H9 (cell line): ENCODE measurements around the gene NDUFA9. TPM values are rescaled to one million over a fixed set of nuclear protein-coding genes. Genes with fewer than 3 reads are reported as not detected.
A peak's percentile ranks its signal among the peaks of the same experiment; 100 is the strongest.

Experiments used
- DNase-seq: peaks from one replicate; pipeline ENCODE4 v3.0.0-alpha.2; 2017
- H2AFZ ChIP-seq: one replicate; pipeline ENCODE4 v1.6.1; 2013; ENCODE audit warnings: mild to moderate bottlenecking, low read length, control low read depth, moderate library complexity
- H2AK5ac ChIP-seq: 2 replicates; pipeline ENCODE4 v1.6.1; 2013; ENCODE audit warnings: low read length, control low read depth, mixed read lengths; ENCODE audit not compliant: insufficient read length
- H2BK120ac ChIP-seq: one replicate; pipeline ENCODE4 v1.6.1; 2013; ENCODE audit warnings: low read depth, mild to moderate bottlenecking, low read length, control low read depth, inconsistent platforms; ENCODE audit not compliant: poor library complexity, severe bottlenecking
- H2BK12ac ChIP-seq: 2 replicates; pipeline ENCODE4 v1.6.1; 2013; ENCODE audit warnings: low read length, control low read depth, mixed read lengths, low read depth; ENCODE audit not compliant: insufficient read length
- H2BK15ac ChIP-seq: 2 replicates; pipeline ENCODE4 v1.6.1; 2013; ENCODE audit warnings: low read depth, low read length, control low read depth
- H2BK20ac ChIP-seq: one replicate; pipeline ENCODE4 v1.6.1; 2013; ENCODE audit warnings: low read depth, mild to moderate bottlenecking, low read length, control low read depth, inconsistent platforms; ENCODE audit not compliant: poor library complexity, severe bottlenecking
- H2BK5ac ChIP-seq: 2 replicates; pipeline ENCODE4 v1.6.1; 2013; ENCODE audit warnings: low read length, control low read depth, mixed read lengths; ENCODE audit not compliant: insufficient read length
- H3K14ac ChIP-seq: 2 replicates; pipeline ENCODE4 v1.6.1; 2013; ENCODE audit warnings: low read length, control low read depth; ENCODE audit not compliant: insufficient read depth
- H3K18ac ChIP-seq: 2 replicates; pipeline ENCODE4 v1.6.1; 2013; ENCODE audit warnings: low read depth, mild to moderate bottlenecking, mixed read lengths, low read length, control low read depth; ENCODE audit not compliant: insufficient read length
- H3K23ac ChIP-seq: 2 replicates; pipeline ENCODE4 v1.6.1; 2013; ENCODE audit warnings: low read length, control low read depth, mixed read lengths, low read depth; ENCODE audit not compliant: insufficient read length
- H3K23me2 ChIP-seq: 2 replicates; pipeline ENCODE4 v1.6.1; 2013; ENCODE audit warnings: low read depth, mild to moderate bottlenecking, mixed read lengths, low read length, control low read depth; ENCODE audit not compliant: insufficient read length, poor library complexity, severe bottlenecking
- H3K27ac ChIP-seq: 2 replicates; pipeline ENCODE4 v1.5.1; 2013; ENCODE audit warnings: low read length, control low read depth, mixed read lengths, low read depth; ENCODE audit not compliant: insufficient read length
- H3K27me3 ChIP-seq: 2 replicates; pipeline ENCODE4 v1.6.1; 2013; ENCODE audit warnings: low read length, control low read depth, inconsistent platforms; ENCODE audit not compliant: insufficient read depth
- H3K4ac ChIP-seq: 2 replicates; pipeline ENCODE4 v1.6.1; 2013; ENCODE audit warnings: low read depth, mild to moderate bottlenecking, control low read depth, inconsistent platforms, low read length, moderate library complexity
- H3K4me1 ChIP-seq: 2 replicates; pipeline ENCODE4 v1.6.1; 2013; ENCODE audit warnings: low read length, control low read depth, inconsistent platforms; ENCODE audit not compliant: insufficient read depth
- H3K4me2 ChIP-seq: 2 replicates; pipeline ENCODE4 v1.6.1; 2013; ENCODE audit warnings: low read length, control low read depth, mixed read lengths; ENCODE audit not compliant: insufficient read length, insufficient read depth
- H3K56ac ChIP-seq: 2 replicates; pipeline ENCODE4 v1.6.1; 2013; ENCODE audit warnings: low read depth, mild to moderate bottlenecking, mixed read lengths, low read length, control low read depth; ENCODE audit not compliant: insufficient read length
- H3K79me1 ChIP-seq: 2 replicates; pipeline ENCODE4 v1.6.1; 2013; ENCODE audit warnings: low read depth, mild to moderate bottlenecking, moderate library complexity, low read length, control low read depth, inconsistent platforms; ENCODE audit not compliant: insufficient read depth, poor library complexity, severe bottlenecking
- H3K79me2 ChIP-seq: 2 replicates; pipeline ENCODE4 v1.6.1; 2013; ENCODE audit warnings: low read length, control low read depth, inconsistent platforms; ENCODE audit not compliant: insufficient read depth
- H3K9ac ChIP-seq: 2 replicates; pipeline ENCODE4 v1.6.1; 2013; ENCODE audit warnings: low read length, control low read depth, mixed read lengths; ENCODE audit not compliant: insufficient read length; ENCODE audit errors: extremely low read depth
- H3K9me3 ChIP-seq: one replicate; pipeline ENCODE4 v1.6.1; 2013; ENCODE audit warnings: low read depth, low read length, inconsistent platforms; ENCODE audit not compliant: control insufficient read depth
- H3T11ph ChIP-seq: one replicate; pipeline ENCODE4 v1.6.1; 2013; ENCODE audit warnings: mild to moderate bottlenecking, low read length, control low read depth, inconsistent platforms
- H4K20me1 ChIP-seq: one replicate; pipeline ENCODE4 v1.6.1; 2013; ENCODE audit not compliant: control insufficient read depth, insufficient read length, insufficient read depth
- H4K5ac ChIP-seq: 2 replicates; pipeline ENCODE4 v1.6.1; 2013; ENCODE audit warnings: low read depth, mild to moderate bottlenecking, mixed read lengths, low read length, control low read depth; ENCODE audit not compliant: insufficient read length
- H4K8ac ChIP-seq: replicated peaks from 2 replicates; pipeline ENCODE4 v1.6.1; 2013; ENCODE audit warnings: low read length, control low read depth, mixed read lengths, low read depth; ENCODE audit not compliant: insufficient read length
- H4K91ac ChIP-seq: 2 replicates; pipeline ENCODE4 v1.6.1; 2013; ENCODE audit warnings: low read depth, mild to moderate bottlenecking, moderate library complexity, mixed read lengths, low read length, control low read depth; ENCODE audit not compliant: insufficient read length
- H3K27ac Mint-ChIP-seq, 3 experiments: 2 replicates in 2 of 3; 3 replicates in 1 of 3; pipeline ENCODE4 v1.8.0; 2020 to 2021; ENCODE audit warnings: mixed read lengths in 3 of 3, mild to moderate bottlenecking in 1 of 3, moderate library complexity in 1 of 3
- H3K27me3 Mint-ChIP-seq: 2 replicates; pipeline ENCODE4 v1.8.0; 2021; ENCODE audit warnings: low read depth, mild to moderate bottlenecking, moderate library complexity, mixed read lengths
- H3K36me3 Mint-ChIP-seq, 3 experiments: 2 replicates in 2 of 3; 3 replicates in 1 of 3; pipeline ENCODE4 v1.8.0; 2020 to 2021; ENCODE audit warnings: low read depth in 3 of 3, mixed read lengths in 3 of 3; ENCODE audit not compliant: insufficient read depth in 1 of 3
- H3K4me1 Mint-ChIP-seq, 2 experiments: 2 replicates each; pipeline ENCODE4 v1.8.0; 2020; ENCODE audit warnings: mixed read lengths in 2 of 2
- H3K4me3 Mint-ChIP-seq, 2 experiments: 2 replicates in 1 of 2; 3 replicates in 1 of 2; pipeline ENCODE4 v1.8.0; 2020 to 2021; ENCODE audit warnings: mild to moderate bottlenecking in 2 of 2, mixed read lengths in 2 of 2, moderate library complexity in 1 of 2
- H3K9me3 Mint-ChIP-seq, 2 experiments: 2 replicates in 1 of 2; 3 replicates in 1 of 2; pipeline ENCODE4 v1.8.0; 2020; ENCODE audit warnings: mild to moderate bottlenecking in 2 of 2, mixed read lengths in 2 of 2, moderate library complexity in 1 of 2
- WGBS: extraction: QIAGEN DNeasy Blood & Tissue Kit; methylation state at CpG from one replicate; pipeline ENCODE4 v1.1.7; 2013; ENCODE audit warnings: missing lambda C conversion rate, low lambda C conversion rate, mixed read lengths; ENCODE audit not compliant: insufficient read length; ENCODE audit errors: extremely low coverage; 5-methylcytosine and 5-hydroxymethylcytosine counted together
- total RNA-seq: library from RNA; stranded (reverse); gene quantifications from 2 replicates; pipeline ENCODE4 v1.2.1, GENCODE V29; 2021
- TF ChIP-seq, protein P1 (sequence below): fragments of 200-600 bp; sonication (generic); conservative IDR thresholded peaks from 3 replicates; pipeline ENCODE4 v1.8.0; 2021; ENCODE audit warnings: antibody characterized with exemption, mild to moderate bottlenecking

NDUFA9 gene
- total RNA-seq, 1 experiment from 2014 or later: 83.9 TPM

DNA sequence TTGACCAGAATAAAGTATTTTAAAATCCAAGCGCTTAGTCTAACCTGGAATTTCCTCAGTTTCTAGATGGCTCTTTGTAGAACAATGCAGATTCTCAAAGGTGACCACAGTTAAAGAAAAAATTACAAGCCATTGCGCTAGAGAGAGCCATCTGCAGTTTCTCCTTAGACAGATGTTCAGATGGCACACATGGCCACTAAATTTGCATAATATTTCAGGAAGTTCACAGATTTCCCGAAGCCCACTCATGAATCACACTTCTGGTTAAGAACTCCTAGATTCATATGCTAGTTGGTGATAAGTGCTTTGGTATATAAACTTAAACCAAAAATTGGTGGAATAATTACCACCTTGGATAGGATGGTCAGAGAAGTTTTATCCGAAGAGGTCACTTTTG, 812 bp upstream of the NDUFA9 start:
- Mint-ChIP-seq H3K27me3 (no peaks in the 10 kb centered on the region; the same call in 1 of the 2 replicates), H3K36me3 (no peaks in the 10 kb centered on the region), H3K4me1 (peaks cover 21 to 35% of the 10 kb centered on the region in 2 experiments), H3K9me3 (no peaks in the 10 kb centered on the region), H3K4me3 (peak overlapping the region; percentile 95 to 99), H3K27ac (peak overlapping the region in 2 of 3 experiments; percentile 99; a peak in 2 of 7 replicates)
- Histone ChIP-seq H3K23me2 (no peaks in the 10 kb centered on the region), H3K79me1 (no peaks in the 10 kb centered on the region), H2AFZ (no peak overlapping the region), H2BK20ac (no peak overlapping the region), H3K27ac (no peak overlapping the region), H3K9ac (peak overlapping the region; percentile 92), H4K20me1 (no peaks in the 10 kb centered on the region), H3K18ac (no peak overlapping the region), H4K91ac (no peak overlapping the region), H2BK12ac (no peak overlapping the region), H4K5ac (no peak overlapping the region), H3K9me3 (no peaks in the 10 kb centered on the region), H3K14ac (no peak overlapping the region), H3K4me1 (peaks cover 1% of the 10 kb centered on the region; the same call in 1 of the 2 replicates), H2BK5ac (no peak overlapping the region), H3K79me2 (peaks cover 7% of the 10 kb centered on the region; the same call in 1 of the 2 replicates), H3K56ac (no peak overlapping the region), H2BK15ac (no peak overlapping the region), H3K4me2 (peak overlapping the region; percentile 83), H3K27me3 (no peaks in the 10 kb centered on the region), H3K4ac (no peak overlapping the region), H4K8ac (no peak overlapping the region), H2BK120ac (no peak overlapping the region), H3T11ph (no peak overlapping the region), H2AK5ac (no peak overlapping the region), H3K23ac (no peak overlapping the region)
- TF ChIP-seq, protein P1, sequence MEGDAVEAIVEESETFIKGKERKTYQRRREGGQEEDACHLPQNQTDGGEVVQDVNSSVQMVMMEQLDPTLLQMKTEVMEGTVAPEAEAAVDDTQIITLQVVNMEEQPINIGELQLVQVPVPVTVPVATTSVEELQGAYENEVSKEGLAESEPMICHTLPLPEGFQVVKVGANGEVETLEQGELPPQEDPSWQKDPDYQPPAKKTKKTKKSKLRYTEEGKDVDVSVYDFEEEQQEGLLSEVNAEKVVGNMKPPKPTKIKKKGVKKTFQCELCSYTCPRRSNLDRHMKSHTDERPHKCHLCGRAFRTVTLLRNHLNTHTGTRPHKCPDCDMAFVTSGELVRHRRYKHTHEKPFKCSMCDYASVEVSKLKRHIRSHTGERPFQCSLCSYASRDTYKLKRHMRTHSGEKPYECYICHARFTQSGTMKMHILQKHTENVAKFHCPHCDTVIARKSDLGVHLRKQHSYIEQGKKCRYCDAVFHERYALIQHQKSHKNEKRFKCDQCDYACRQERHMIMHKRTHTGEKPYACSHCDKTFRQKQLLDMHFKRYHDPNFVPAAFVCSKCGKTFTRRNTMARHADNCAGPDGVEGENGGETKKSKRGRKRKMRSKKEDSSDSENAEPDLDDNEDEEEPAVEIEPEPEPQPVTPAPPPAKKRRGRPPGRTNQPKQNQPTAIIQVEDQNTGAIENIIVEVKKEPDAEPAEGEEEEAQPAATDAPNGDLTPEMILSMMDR: no peak
- WGBS: no CpG with 5 or more reads among the region's 4 CpGs
- no peak for DNase-seq
